H9 (cell line): ENCODE results near the gene GRHL3. TPM values are rescaled to one million over a fixed set of nuclear protein-coding genes. Genes with fewer than 3 reads are reported as not detected.

Experiments used
- DNase-seq: peaks from one replicate; pipeline ENCODE4 v3.0.0-alpha.2; 2017
- H2AFZ ChIP-seq: one replicate; pipeline ENCODE4 v1.6.1; 2013; ENCODE audit warnings: mild to moderate bottlenecking, low read length, control low read depth, moderate library complexity
- H2AK5ac ChIP-seq: 2 replicates; pipeline ENCODE4 v1.6.1; 2013; ENCODE audit warnings: low read length, control low read depth, mixed read lengths; ENCODE audit not compliant: insufficient read length
- H2BK120ac ChIP-seq: one replicate; pipeline ENCODE4 v1.6.1; 2013; ENCODE audit warnings: low read depth, mild to moderate bottlenecking, low read length, control low read depth, inconsistent platforms; ENCODE audit not compliant: poor library complexity, severe bottlenecking
- H2BK12ac ChIP-seq: 2 replicates; pipeline ENCODE4 v1.6.1; 2013; ENCODE audit warnings: low read length, control low read depth, mixed read lengths, low read depth; ENCODE audit not compliant: insufficient read length
- H2BK15ac ChIP-seq: 2 replicates; pipeline ENCODE4 v1.6.1; 2013; ENCODE audit warnings: low read depth, low read length, control low read depth
- H2BK20ac ChIP-seq: one replicate; pipeline ENCODE4 v1.6.1; 2013; ENCODE audit warnings: low read depth, mild to moderate bottlenecking, low read length, control low read depth, inconsistent platforms; ENCODE audit not compliant: poor library complexity, severe bottlenecking
- H2BK5ac ChIP-seq: 2 replicates; pipeline ENCODE4 v1.6.1; 2013; ENCODE audit warnings: low read length, control low read depth, mixed read lengths; ENCODE audit not compliant: insufficient read length
- H3K14ac ChIP-seq: 2 replicates; pipeline ENCODE4 v1.6.1; 2013; ENCODE audit warnings: low read length, control low read depth; ENCODE audit not compliant: insufficient read depth
- H3K18ac ChIP-seq: 2 replicates; pipeline ENCODE4 v1.6.1; 2013; ENCODE audit warnings: low read depth, mild to moderate bottlenecking, mixed read lengths, low read length, control low read depth; ENCODE audit not compliant: insufficient read length
- H3K23ac ChIP-seq: 2 replicates; pipeline ENCODE4 v1.6.1; 2013; ENCODE audit warnings: low read length, control low read depth, mixed read lengths, low read depth; ENCODE audit not compliant: insufficient read length
- H3K23me2 ChIP-seq: 2 replicates; pipeline ENCODE4 v1.6.1; 2013; ENCODE audit warnings: low read depth, mild to moderate bottlenecking, mixed read lengths, low read length, control low read depth; ENCODE audit not compliant: insufficient read length, poor library complexity, severe bottlenecking
- H3K27ac ChIP-seq: 2 replicates; pipeline ENCODE4 v1.5.1; 2013; ENCODE audit warnings: low read length, control low read depth, mixed read lengths, low read depth; ENCODE audit not compliant: insufficient read length
- H3K27me3 ChIP-seq: 2 replicates; pipeline ENCODE4 v1.6.1; 2013; ENCODE audit warnings: low read length, control low read depth, inconsistent platforms; ENCODE audit not compliant: insufficient read depth
- H3K4ac ChIP-seq: 2 replicates; pipeline ENCODE4 v1.6.1; 2013; ENCODE audit warnings: low read depth, mild to moderate bottlenecking, control low read depth, inconsistent platforms, low read length, moderate library complexity
- H3K4me1 ChIP-seq: 2 replicates; pipeline ENCODE4 v1.6.1; 2013; ENCODE audit warnings: low read length, control low read depth, inconsistent platforms; ENCODE audit not compliant: insufficient read depth
- H3K4me2 ChIP-seq: 2 replicates; pipeline ENCODE4 v1.6.1; 2013; ENCODE audit warnings: low read length, control low read depth, mixed read lengths; ENCODE audit not compliant: insufficient read length, insufficient read depth
- H3K56ac ChIP-seq: 2 replicates; pipeline ENCODE4 v1.6.1; 2013; ENCODE audit warnings: low read depth, mild to moderate bottlenecking, mixed read lengths, low read length, control low read depth; ENCODE audit not compliant: insufficient read length
- H3K79me1 ChIP-seq: 2 replicates; pipeline ENCODE4 v1.6.1; 2013; ENCODE audit warnings: low read depth, mild to moderate bottlenecking, moderate library complexity, low read length, control low read depth, inconsistent platforms; ENCODE audit not compliant: insufficient read depth, poor library complexity, severe bottlenecking
- H3K79me2 ChIP-seq: 2 replicates; pipeline ENCODE4 v1.6.1; 2013; ENCODE audit warnings: low read length, control low read depth, inconsistent platforms; ENCODE audit not compliant: insufficient read depth
- H3K9ac ChIP-seq: 2 replicates; pipeline ENCODE4 v1.6.1; 2013; ENCODE audit warnings: low read length, control low read depth, mixed read lengths; ENCODE audit not compliant: insufficient read length; ENCODE audit errors: extremely low read depth
- H3K9me3 ChIP-seq: one replicate; pipeline ENCODE4 v1.6.1; 2013; ENCODE audit warnings: low read depth, low read length, inconsistent platforms; ENCODE audit not compliant: control insufficient read depth
- H3T11ph ChIP-seq: one replicate; pipeline ENCODE4 v1.6.1; 2013; ENCODE audit warnings: mild to moderate bottlenecking, low read length, control low read depth, inconsistent platforms
- H4K20me1 ChIP-seq: one replicate; pipeline ENCODE4 v1.6.1; 2013; ENCODE audit not compliant: control insufficient read depth, insufficient read length, insufficient read depth
- H4K5ac ChIP-seq: 2 replicates; pipeline ENCODE4 v1.6.1; 2013; ENCODE audit warnings: low read depth, mild to moderate bottlenecking, mixed read lengths, low read length, control low read depth; ENCODE audit not compliant: insufficient read length
- H4K8ac ChIP-seq: replicated peaks from 2 replicates; pipeline ENCODE4 v1.6.1; 2013; ENCODE audit warnings: low read length, control low read depth, mixed read lengths, low read depth; ENCODE audit not compliant: insufficient read length
- H4K91ac ChIP-seq: 2 replicates; pipeline ENCODE4 v1.6.1; 2013; ENCODE audit warnings: low read depth, mild to moderate bottlenecking, moderate library complexity, mixed read lengths, low read length, control low read depth; ENCODE audit not compliant: insufficient read length
- H3K27ac Mint-ChIP-seq, 3 experiments: 2 replicates in 2 of 3; 3 replicates in 1 of 3; pipeline ENCODE4 v1.8.0; 2020 to 2021; ENCODE audit warnings: mixed read lengths in 3 of 3, mild to moderate bottlenecking in 1 of 3, moderate library complexity in 1 of 3
- H3K27me3 Mint-ChIP-seq: 2 replicates; pipeline ENCODE4 v1.8.0; 2021; ENCODE audit warnings: low read depth, mild to moderate bottlenecking, moderate library complexity, mixed read lengths
- H3K36me3 Mint-ChIP-seq, 3 experiments: 2 replicates in 2 of 3; 3 replicates in 1 of 3; pipeline ENCODE4 v1.8.0; 2020 to 2021; ENCODE audit warnings: low read depth in 3 of 3, mixed read lengths in 3 of 3; ENCODE audit not compliant: insufficient read depth in 1 of 3
- H3K4me1 Mint-ChIP-seq, 2 experiments: 2 replicates each; pipeline ENCODE4 v1.8.0; 2020; ENCODE audit warnings: mixed read lengths in 2 of 2
- H3K4me3 Mint-ChIP-seq, 2 experiments: 2 replicates in 1 of 2; 3 replicates in 1 of 2; pipeline ENCODE4 v1.8.0; 2020 to 2021; ENCODE audit warnings: mild to moderate bottlenecking in 2 of 2, mixed read lengths in 2 of 2, moderate library complexity in 1 of 2
- H3K9me3 Mint-ChIP-seq, 2 experiments: 2 replicates in 1 of 2; 3 replicates in 1 of 2; pipeline ENCODE4 v1.8.0; 2020; ENCODE audit warnings: mild to moderate bottlenecking in 2 of 2, mixed read lengths in 2 of 2, moderate library complexity in 1 of 2
- CTCF ChIP-seq: fragments of 200-600 bp; sonication (generic); conservative IDR thresholded peaks from 3 replicates; pipeline ENCODE4 v1.8.0; 2021; ENCODE audit warnings: antibody characterized with exemption, mild to moderate bottlenecking
- WGBS: extraction: QIAGEN DNeasy Blood & Tissue Kit; methylation state at CpG from one replicate; pipeline ENCODE4 v1.1.7; 2013; ENCODE audit warnings: missing lambda C conversion rate, low lambda C conversion rate, mixed read lengths; ENCODE audit not compliant: insufficient read length; ENCODE audit errors: extremely low coverage; 5-methylcytosine and 5-hydroxymethylcytosine counted together
- total RNA-seq: library from RNA; stranded (reverse); gene quantifications from 2 replicates; pipeline ENCODE4 v1.2.1, GENCODE V29; 2021

The GRHL3 gene
- total RNA-seq, 1 experiment from 2014 or later: 3.5 TPM

DNA sequence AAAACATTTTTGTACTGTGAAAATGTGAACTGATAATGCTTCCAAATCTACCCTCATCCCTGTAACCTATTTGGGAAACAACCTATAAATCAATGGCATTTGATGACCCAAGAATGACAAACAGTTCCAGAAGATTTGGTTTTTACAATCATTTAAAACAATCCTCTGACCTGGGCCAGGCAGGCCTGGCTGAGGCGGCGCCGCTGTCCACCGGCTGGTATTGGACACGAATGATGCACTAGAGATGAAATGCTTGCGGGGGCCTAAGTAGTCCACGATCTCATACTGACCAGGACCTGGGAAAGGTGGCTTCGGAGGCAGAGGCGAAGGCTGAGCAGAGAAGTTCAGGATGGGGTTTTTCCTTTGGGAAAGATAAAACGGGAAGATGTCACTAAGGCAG is 41.5 kb downstream of the GRHL3 start:
- DNase-seq: no peak
- Mint-ChIP-seq H3K36me3 (peaks cover 3 to 9% (median 8%) of the 10 kb centered on the region in 3 experiments; a peak in 5 of 7 replicates), H3K27ac (no peak overlapping the region), H3K4me3 (no peak overlapping the region), H3K27me3 (no peaks in the 10 kb centered on the region), H3K9me3 (no peaks in the 10 kb centered on the region), H3K4me1 (peaks cover 12 to 20% of the 10 kb centered on the region in 2 experiments)
- Histone ChIP-seq H3K27me3 (no peaks in the 10 kb centered on the region), H3K9ac (no peak overlapping the region), H3T11ph (no peak overlapping the region), H3K9me3 (no peaks in the 10 kb centered on the region), H4K8ac (no peak overlapping the region), H3K23me2 (no peaks in the 10 kb centered on the region), H2BK120ac (no peak overlapping the region), H2AFZ (no peak overlapping the region), H3K79me1 (no peaks in the 10 kb centered on the region), H2BK20ac (no peak overlapping the region), H3K4ac (no peak overlapping the region), H3K14ac (no peak overlapping the region), H3K27ac (no peak overlapping the region), H2BK5ac (no peak overlapping the region), H2AK5ac (no peak overlapping the region), H3K18ac (no peak overlapping the region), H3K56ac (no peak overlapping the region), H3K4me1 (no peaks in the 10 kb centered on the region), H3K79me2 (no peaks in the 10 kb centered on the region), H4K5ac (no peak overlapping the region), H4K91ac (no peak overlapping the region), H3K23ac (no peak overlapping the region), H2BK15ac (no peak overlapping the region), H3K4me2 (no peak overlapping the region), H2BK12ac (no peak overlapping the region), H4K20me1 (no peaks in the 10 kb centered on the region)
- WGBS: no CpG with 5 or more reads among the region's 10 CpGs
- TF ChIP-seq CTCF: no peak
